SK-N-SH (cell line): Measurements from ENCODE around the gene KRT6B. TPM values are rescaled to one million over a fixed set of nuclear protein-coding genes. Genes with fewer than 3 reads are reported as not detected.

Experiments used
- CTCF ChIA-PET: fragments of 300-600, 350-600 bp; formaldehyde crosslinking; extraction: SDS; loops from one replicate; lab custom pipeline; 2021; lab: Yijun Ruan, JAX
- POLR2A ChIA-PET: fragments of 350-600 bp; sonication (Branson Sonifier 250); formaldehyde crosslinking; extraction: SDS; loops from one replicate; lab custom pipeline; 2020; ENCODE audit warnings: antibody characterized with exemption, inconsistent platforms; lab: Yijun Ruan, JAX
- DNase-seq: peaks from one replicate; pipeline ENCODE4 v3.0.0; 2012
- H2AFZ ChIP-seq: fragments of 200-600 bp; sonication (generic); 2 replicates; pipeline ENCODE4 v1.8.1; 2016; ENCODE audit warnings: antibody characterized with exemption, mild to moderate bottlenecking, low read depth
- H3F3A ChIP-seq: fragments of 200-600 bp; sonication (generic); replicated peaks from 2 replicates; pipeline ENCODE3; 2016; ENCODE audit warnings: antibody characterized with exemption, mild to moderate bottlenecking; ENCODE audit not compliant: insufficient read depth
- H3K27ac ChIP-seq, 2 experiments: fragments of 200-500 bp in 1 of 2; fragments of 200-600 bp in 1 of 2; sonication (Bioruptor generic) in 1 of 2; sonication (generic), shearing (Covaris generic) in 1 of 2; 2 replicates each; pipeline versions ENCODE4 v1.5.1 to v1.6.1; 2014 to 2016; ENCODE audit warnings: low read depth in 2 of 2, inconsistent platforms in 1 of 2, low read length in 1 of 2, mild to moderate bottlenecking in 1 of 2, mixed read lengths in 1 of 2
- H3K27me3 ChIP-seq: fragments of 200-600 bp; sonication (generic), shearing (Covaris generic); 2 replicates; pipeline ENCODE4 v1.6.1; 2016; ENCODE audit warnings: mixed run types; ENCODE audit not compliant: insufficient read depth
- H3K36me3 ChIP-seq, 2 experiments: fragments of 200-500 bp in 1 of 2; fragments of 200-600 bp in 1 of 2; sonication (Bioruptor generic) in 1 of 2; sonication (generic) in 1 of 2; replicated peaks in 1 of 2; 2 replicates each; pipeline versions ENCODE3 to v1.5.1; 2014 to 2016; ENCODE audit warnings: low read length in 1 of 2, mild to moderate bottlenecking in 1 of 2; ENCODE audit not compliant: insufficient read depth in 2 of 2, control insufficient read depth in 1 of 2
- H3K4me1 ChIP-seq, 2 experiments: fragments of 200-500 bp in 1 of 2; fragments of 200-600 bp in 1 of 2; sonication (Bioruptor generic) in 1 of 2; sonication (generic), shearing (Covaris generic) in 1 of 2; 2 replicates each; pipeline versions ENCODE4 v1.5.1 to v1.6.1; 2014 to 2016; ENCODE audit warnings: low read depth in 1 of 2, low read length in 1 of 2, mixed run types in 1 of 2; ENCODE audit not compliant: insufficient read depth in 2 of 2, control insufficient read depth in 1 of 2
- H3K4me2 ChIP-seq: fragments of 200-600 bp; sonication (generic), shearing (Covaris generic); 2 replicates; pipeline ENCODE4 v1.6.1; 2017; ENCODE audit warnings: mixed run types
- H3K4me3 ChIP-seq, 2 experiments: fragments of 200-500 bp in 1 of 2; fragments of 200-600 bp in 1 of 2; sonication (Bioruptor generic) in 1 of 2; sonication (generic), shearing (Covaris generic) in 1 of 2; 2 replicates each; pipeline versions ENCODE4 v1.5.1 to v1.8.1; 2014 to 2016; ENCODE audit warnings: low read depth in 2 of 2, inconsistent platforms in 1 of 2, low read length in 1 of 2, mild to moderate bottlenecking in 1 of 2, mixed read lengths in 1 of 2, moderate library complexity in 1 of 2
- H3K79me2 ChIP-seq: fragments of 200-600 bp; sonication (generic); 2 replicates; pipeline ENCODE4 v1.8.1; 2017; ENCODE audit warnings: mild to moderate bottlenecking; ENCODE audit not compliant: insufficient read depth
- H3K9ac ChIP-seq: fragments of 200-600 bp; sonication (generic); 2 replicates; pipeline ENCODE4 v1.6.1; 2017; ENCODE audit warnings: mixed run types
- H3K9me2 ChIP-seq: fragments of 200-600 bp; sonication (generic); 2 replicates; pipeline ENCODE4 v1.6.1; 2017; ENCODE audit warnings: mixed run types
- H3K9me3 ChIP-seq: fragments of 200-600 bp; sonication (generic); 2 replicates; pipeline ENCODE4 v1.6.1; 2017; ENCODE audit warnings: mixed run types, mild to moderate bottlenecking, moderate library complexity
- H4K20me1 ChIP-seq: fragments of 200-600 bp; sonication (generic); 2 replicates; pipeline ENCODE4 v1.6.1; 2017; ENCODE audit warnings: mild to moderate bottlenecking, mixed run types; ENCODE audit not compliant: insufficient read depth
- FOXJ3 ChIP-seq: sonication (generic); formaldehyde crosslinking; IDR thresholded peaks from 2 replicates; pipeline ENCODE4 v1.5.1; 2020; ENCODE audit warnings: mild to moderate bottlenecking, missing genetic modification reagents
- GATA2 ChIP-seq: sonication (generic); formaldehyde crosslinking; IDR thresholded peaks from 2 replicates; pipeline ENCODE4 v1.5.0; 2020; ENCODE audit warnings: mild to moderate bottlenecking, missing genetic modification reagents
- MAX ChIP-seq: IDR thresholded peaks from 2 replicates; pipeline ENCODE4 v1.4.0; 2012; ENCODE audit warnings: low read depth
- MEF2A ChIP-seq: IDR thresholded peaks from 2 replicates; pipeline ENCODE4 v1.4.0; 2012; ENCODE audit warnings: low read depth, borderline replicate concordance
- NFIC ChIP-seq: IDR thresholded peaks from 2 replicates; pipeline ENCODE4 v1.4.0; 2012; ENCODE audit warnings: borderline replicate concordance
- POLR2AphosphoS5 ChIP-seq: IDR thresholded peaks from 2 replicates; pipeline ENCODE4 v1.6.1; 2012; ENCODE audit warnings: low read depth, low read length
- RCOR1 ChIP-seq: fragments of 150-350 bp; IDR thresholded peaks from 2 replicates; pipeline ENCODE4 v1.6.1; 2017; ENCODE audit warnings: antibody characterized with exemption, low read length
- SMC3 ChIP-seq: IDR thresholded peaks from 2 replicates; pipeline ENCODE4 v1.6.1; 2012; ENCODE audit warnings: low read depth, low read length, improper control_type of control experiment
- USF2 ChIP-seq: fragments of 150-350 bp; IDR thresholded peaks from 2 replicates; pipeline ENCODE4 v1.6.1; 2017; ENCODE audit warnings: antibody characterized with exemption, low read length, low read depth, borderline replicate concordance
- WGBS: methylation state at CpG from one replicate; pipeline ENCODE4 v1.1.6; 2017; ENCODE audit warnings: low lambda C conversion rate; 5-methylcytosine and 5-hydroxymethylcytosine counted together
- polyA plus RNA-seq, 3 experiments: library from polyadenylated mRNA; depleted of rRNA; stranded (reverse); fragments of >200 nt; gene quantifications; 2 replicates each; pipeline ENCODE4 v1.2.3, GENCODE V29; 2012

Gene KRT6B
- polyA plus RNA-seq, 1 of the 3 experiments (the other 2 are of a cell fraction), result not detected

GRCh38 chr12:52407918-52408317 is 44.0 kb downstream of the KRT6B start:
- H2AFZ ChIP-seq, result no peak overlapping the region
- no peaks in the 10 kb centered on the region for H3K79me2 ChIP-seq
- H3K9me3 ChIP-seq, result no peaks in the 10 kb centered on the region
- H3K27me3 ChIP-seq, result peaks cover 21% of the 10 kb centered on the region
- no peak overlapping the region for H3K4me2 ChIP-seq
- ChIA-PET CTCF (interaction anchor here (1.3 to 1.4 kb wide), 2 partner anchors 8 to 35 kb away, joined by 3 to 5 read pairs; no protein-coding TSS in a partner anchor), POLR2A (no interaction called here)
- no peak for DNase-seq
- no peak overlapping the region for H3K4me3 ChIP-seq
- TF ChIP-seq RCOR1 (no peak), SMC3 (no peak), USF2 (no peak)
- TF ChIP-seq, all 33 proteins: peak for 0
- Histone ChIP-seq H4K20me1 (no peaks in the 10 kb centered on the region), H3K36me3 (no peaks in the 10 kb centered on the region), H3F3A (no peaks in the 10 kb centered on the region), H3K4me1 (no peaks in the 10 kb centered on the region), H3K27ac (no peak overlapping the region), H3K9me2 (no peaks in the 10 kb centered on the region), H3K9ac (no peak overlapping the region)
- 0% methylated on average over 1 of the region's 5 CpGs for WGBS

- no peaks in the 10 kb centered on the region for H3K9me2 ChIP-seq
- no peaks in the 10 kb centered on the region for H3K36me3 ChIP-seq
- WGBS, result 52% methylated on average over 10 of the region's 14 CpGs
- ChIA-PET POLR2A (no interaction called here), CTCF (no interaction called here)
- no peak within 1 kb of the TSS for H3K27ac ChIP-seq
- H3K9ac ChIP-seq, result no peak within 1 kb of the TSS
- DNase-seq, result no peak
- no peak for TF ChIP-seq GATA2 (CRISPR knock-in tag)
- no peak within 1 kb of the TSS for H3K4me3 ChIP-seq
- H3F3A ChIP-seq, result no peaks in the 10 kb centered on the region
- no peak within 1 kb of the TSS for H2AFZ ChIP-seq
- H3K4me1 ChIP-seq, result no peaks in the 10 kb centered on the region
- H3K79me2 ChIP-seq, result no peaks in the 10 kb centered on the region
- peaks cover 24% of the 10 kb centered on the region for H3K27me3 ChIP-seq
- H3K4me2 ChIP-seq, result no peak within 1 kb of the TSS
- H3K9me3 ChIP-seq, result no peaks in the 10 kb centered on the region
- H4K20me1 ChIP-seq, result no peaks in the 10 kb centered on the region
Measured at GRCh38 chr12:52405922-52406385, 46.0 kb downstream of the KRT6B start, which contains the start of gene KRT82. Gene KRT82 (minus strand): TSS chr12:52406335. CDS start chr12:52406277, 58 bp downstream.

- no peaks in the 10 kb centered on the region for H3K4me1 ChIP-seq
- POLR2A ChIA-PET, result no interaction called here
- H3K4me3 ChIP-seq, result no peak overlapping the region
- peaks cover 24% of the 10 kb centered on the region for H3K27me3 ChIP-seq
- TF ChIP-seq NFIC (no peak), POLR2AphosphoS5 (no peak), MEF2A (no peak), MAX (no peak), FOXJ3 (no peak)
- TF ChIP-seq, all 33 proteins: peak for 0
- DNase-seq, result no peak
- H3K79me2 ChIP-seq, result no peaks in the 10 kb centered on the region
- no peak overlapping the region for H3K4me2 ChIP-seq
- no peaks in the 10 kb centered on the region for H4K20me1 ChIP-seq
- H3K27ac ChIP-seq, result no peak overlapping the region
- H2AFZ ChIP-seq, result no peak overlapping the region
- no peak overlapping the region for H3K9ac ChIP-seq
- no peaks in the 10 kb centered on the region for H3F3A ChIP-seq
- H3K9me2 ChIP-seq, result no peaks in the 10 kb centered on the region
- no peaks in the 10 kb centered on the region for H3K36me3 ChIP-seq
- CTCF ChIA-PET, result interaction anchor here (0.6 to 1.7 kb wide), 2 partner anchors 9 kb away, joined by 3 to 4 read pairs; no protein-coding TSS in a partner anchor
- no peaks in the 10 kb centered on the region for H3K9me3 ChIP-seq
- WGBS, result 50% methylated on average over 2 of the region's 3 CpGs
Measured at GRCh38 chr12:52404951-52405350, 47.0 kb downstream of the KRT6B start.
